ENCODE measurements around the gene TLCD5. TPM values are rescaled to one million over a fixed set of nuclear protein-coding genes. Genes with fewer than 3 reads are reported as not detected.

Gene TLCD5
- total RNA-seq = 7.5 and 11.6 TPM in 2 replicates

DNA sequence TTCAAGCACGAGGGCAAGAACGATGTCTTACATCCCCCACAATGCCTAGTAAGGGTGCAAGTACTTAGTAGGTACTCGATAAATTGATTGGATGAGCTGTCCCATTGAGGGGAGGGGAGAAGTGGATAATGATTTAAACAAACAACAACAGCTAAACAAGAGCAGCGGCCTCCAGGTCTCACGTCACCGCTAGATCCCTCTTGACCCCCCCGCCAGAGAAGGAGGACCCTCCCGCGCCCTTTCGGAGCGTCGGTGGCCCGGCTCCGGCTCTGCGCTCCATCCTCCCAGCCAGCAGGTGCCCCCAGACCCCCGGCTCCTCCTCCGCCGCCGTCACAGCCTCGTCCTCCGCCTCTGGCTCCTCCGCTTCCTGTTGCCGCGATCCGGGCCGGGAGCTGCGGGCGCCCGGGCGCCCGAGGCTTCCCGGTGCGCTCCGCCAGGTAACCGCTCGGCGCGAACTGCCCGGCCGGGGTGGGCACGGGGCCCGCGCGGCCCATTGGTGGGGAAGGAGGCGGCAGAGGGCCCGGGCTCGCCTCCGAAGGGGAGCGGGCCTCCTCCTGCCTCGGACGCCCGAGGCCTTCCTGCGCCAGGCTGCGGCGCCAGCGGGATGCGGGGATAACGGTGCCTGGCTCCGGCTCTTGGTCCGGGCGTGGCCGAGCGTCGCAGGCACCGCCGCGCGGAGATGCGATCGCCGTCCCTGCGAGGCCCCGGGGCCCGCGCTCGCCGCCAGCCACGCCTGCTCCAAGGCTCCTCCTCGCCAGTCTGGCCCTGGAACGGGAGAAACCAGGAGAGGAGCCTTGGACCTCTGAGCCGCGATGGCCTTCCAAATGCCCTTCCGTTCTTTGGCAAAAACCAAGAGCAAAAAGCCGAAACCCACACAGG lies at the start of gene TLCD5:
Gene TLCD5, plus strand, starts transcription at position 368 of the 879 bp plus-strand sequence. CDS start 2,143 bp downstream, outside the sequence.

DNA sequence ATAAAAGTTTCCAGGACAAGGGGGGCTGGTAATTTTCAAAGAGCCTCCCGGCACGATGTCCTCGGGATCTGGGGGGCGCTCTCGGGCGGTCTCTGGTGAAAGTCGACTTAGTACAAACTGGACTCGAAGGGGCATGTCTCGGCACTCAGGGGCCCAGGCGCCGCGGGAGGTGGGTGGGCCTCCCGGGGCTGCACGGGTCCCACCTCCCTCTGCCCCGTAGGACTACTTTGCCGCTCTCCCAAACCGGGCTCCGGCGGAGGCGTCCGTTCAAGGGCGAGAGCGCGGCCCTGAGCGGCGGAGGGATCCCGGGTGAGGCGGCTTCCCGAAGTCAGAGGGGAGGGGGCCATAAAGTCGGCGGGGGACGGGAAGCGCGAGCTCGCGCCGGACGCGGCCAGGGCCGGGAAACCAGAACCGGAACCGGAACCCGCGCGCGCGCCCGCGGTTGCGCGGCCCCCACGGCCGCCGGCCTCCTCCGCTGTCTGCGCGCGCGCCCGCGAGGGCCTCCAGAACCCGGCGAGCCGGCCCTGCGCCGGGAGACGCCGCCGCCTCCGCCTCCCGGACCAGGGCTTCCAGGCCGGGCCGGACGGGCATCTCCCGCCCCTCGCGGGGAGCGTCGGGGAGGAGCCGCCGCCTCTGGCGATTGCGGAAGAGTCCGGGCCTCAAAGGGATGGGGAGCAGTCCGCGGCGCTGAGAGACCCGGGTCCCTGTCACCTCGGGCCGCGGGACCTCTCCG lies 11.0 kb downstream of the TLCD5 start, which contains the start of gene ARHGEF12:
Gene ARHGEF12, plus strand, starts transcription at position 506 of the 733 bp plus-strand sequence. CDS start 831 bp downstream, outside the sequence.

Other genes with a start within 250 kb of the TLCD5 start
- not detected in 2 replicates for gene TRIM29, start 187.2 kb upstream of the TLCD5 start, total RNA-seq
- 17.5 and 19.9 TPM in 2 replicates for gene OAF, start 114.3 kb upstream of the TLCD5 start, total RNA-seq
- gene POU2F3, start 85.2 kb upstream of the TLCD5 start, total RNA-seq = not detected in 2 replicates
- 80.3 and 89.1 TPM in 2 replicates for gene ARHGEF12, start 11.1 kb downstream of the TLCD5 start, total RNA-seq
- under 0.01 TPM in 1 of 2 replicates, not detected in the other for gene GRIK4, start 186.4 kb downstream of the TLCD5 start, total RNA-seq

All from regular cardiac myocyte (primary cell).